Sigmoid colon (tissue), 7 donors: ENCODE measurements around the gene TBXA2R. TPM values are rescaled to one million over a fixed set of nuclear protein-coding genes. Genes with fewer than 3 reads are reported as not detected.
A peak's percentile ranks its signal among the peaks of the same experiment; 100 is the strongest.

Experiments
- DNase-seq: peaks from one replicate; pipeline ENCODE4 v3.0.0-alpha.2; 2019
- H3K27ac ChIP-seq, 4 donors: fragments of 200-600 bp; sonication (generic); one replicate each; pipeline ENCODE4 v1.5.1; 2016 to 2019; ENCODE audit warnings: mild to moderate bottlenecking in 1 of 4
- H3K27me3 ChIP-seq, 3 donors: fragments of 200-600 bp; sonication (generic); one replicate each; pipeline ENCODE4 v1.5.1; 2019; ENCODE audit warnings: mild to moderate bottlenecking in 1 of 3
- H3K36me3 ChIP-seq, 4 donors: fragments of 200-600 bp; sonication (generic); one replicate each; pipeline ENCODE4 v1.5.1; 2016 to 2019
- H3K4me1 ChIP-seq, 4 donors: fragments of 200-600 bp; sonication (generic); one replicate each; pipeline ENCODE4 v1.5.1; 2017 to 2019
- H3K4me3 ChIP-seq, 4 donors: fragments of 200-600 bp; sonication (generic); one replicate each; pipeline ENCODE4 v1.5.1; 2017 to 2019; ENCODE audit warnings: mild to moderate bottlenecking in 2 of 4, moderate library complexity in 1 of 4
- H3K9me3 ChIP-seq, 4 donors: fragments of 200-600 bp in 3 of 4; sonication (generic) in 3 of 4; one replicate each; pipeline versions ENCODE4 v1.5.1 to v1.6.1; 2013 to 2019
- EP300 ChIP-seq, 4 donors: sonication (generic); formaldehyde crosslinking; IDR thresholded peaks; one replicate each; pipeline ENCODE4 v1.6.1; 2017; ENCODE audit warnings: antibody characterized with exemption in 4 of 4
- POLR2A ChIP-seq, 2 donors: fragments of 450-650 bp; IDR thresholded peaks; one replicate each; pipeline ENCODE4 v1.6.1; 2016; ENCODE audit warnings: antibody characterized with exemption in 2 of 2, mild to moderate bottlenecking in 2 of 2, moderate library complexity in 2 of 2
- POLR2AphosphoS5 ChIP-seq, 4 donors: sonication (generic); formaldehyde crosslinking; IDR thresholded peaks; one replicate each; pipeline ENCODE4 v1.6.1; 2017; ENCODE audit warnings: antibody characterized with exemption in 4 of 4
- WGBS, 2 donors: extraction: QIAGEN DNeasy Blood & Tissue Kit; methylation state at CpG; one replicate each; pipeline ENCODE4 v1.1.7; 2013; 5-methylcytosine and 5-hydroxymethylcytosine counted together
- intact Hi-C: fragments of 100-400 bp; cut with DNase I; formaldehyde crosslinking; loops from one replicate; pipeline ENCODE4 v1.15.1; 2023
- polyA plus RNA-seq, 3 donors: library from polyadenylated mRNA; stranded (reverse); fragments of 200-250 nt; gene quantifications; one replicate each; pipeline ENCODE4 v1.2.3, GENCODE V29; 2013
- total RNA-seq, 4 donors: library from RNA; depleted of rRNA; stranded (reverse); fragments of >200 nt; gene quantifications; one replicate each; pipeline ENCODE4 v1.1.0, GENCODE V29; 2016
- TF ChIP-seq, protein P1 (sequence below), 4 experiments: fragments of 450-650 bp in 3 of 4; fragments of 200-600 bp in 1 of 4; IDR thresholded peaks; one replicate each; pipeline ENCODE4 v1.5.1; 2016 to 2019; ENCODE audit warnings: antibody characterized with exemption in 4 of 4, mild to moderate bottlenecking in 3 of 4, moderate library complexity in 2 of 4
- donor health status: healthy with polysubstance abuse.
- donor health status: Bipolar disorder and iron deficiency.
- donor health status: healthy.

Gene TBXA2R
- total and polyA plus RNA-seq, 7 donors: 0.36 to 3.6 (median 0.76) TPM; not detected in 1

DNA sequence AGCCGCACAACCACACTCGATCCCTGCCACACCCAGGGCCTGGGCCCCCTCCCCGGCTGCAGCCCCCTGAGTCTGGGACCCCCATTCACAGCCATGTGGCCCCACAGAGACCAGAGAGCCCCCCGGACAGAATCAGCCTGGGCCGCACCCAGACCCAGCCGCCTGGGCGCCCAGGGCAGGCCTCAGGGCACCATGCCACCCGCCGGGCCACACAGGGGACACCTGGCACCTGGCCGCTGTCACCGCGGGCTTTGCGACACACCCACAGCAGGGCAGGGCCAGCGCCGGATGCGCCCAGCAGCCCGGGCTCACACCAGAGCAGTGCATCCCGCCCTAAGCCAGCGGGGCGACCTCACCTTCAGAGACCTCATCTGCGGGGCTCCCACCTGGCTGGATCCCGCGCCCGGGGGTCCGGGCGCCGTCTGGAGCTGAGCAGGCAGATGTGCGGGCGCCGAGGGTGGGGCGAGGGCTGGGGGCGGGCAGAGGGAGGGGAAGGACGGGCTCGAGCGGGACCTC lies 443 bp downstream of the TBXA2R start:
- Histone ChIP-seq H3K4me3 (peak overlapping the region; percentile 40 to 62 (median 56)), H3K27me3 (no peaks in the 10 kb centered on the region), H3K36me3 (peaks cover 0 to 7% (median 3%) of the 10 kb centered on the region in 4 donors), H3K4me1 (peaks cover 0 to 45% (median 35%) of the 10 kb centered on the region in 4 donors), H3K9me3 (no peaks in the 10 kb centered on the region), H3K27ac (peak overlapping the region; percentile 69 to 86 (median 78))
- intact Hi-C loops: no loop called here
- TF ChIP-seq POLR2AphosphoS5 (IDR thresholded peaks at IDR 0.05) (no peak), POLR2A (IDR thresholded peaks at IDR 0.05) (no peak), EP300 (IDR thresholded peaks at IDR 0.05) (no peak)
- TF ChIP-seq, protein P1, sequence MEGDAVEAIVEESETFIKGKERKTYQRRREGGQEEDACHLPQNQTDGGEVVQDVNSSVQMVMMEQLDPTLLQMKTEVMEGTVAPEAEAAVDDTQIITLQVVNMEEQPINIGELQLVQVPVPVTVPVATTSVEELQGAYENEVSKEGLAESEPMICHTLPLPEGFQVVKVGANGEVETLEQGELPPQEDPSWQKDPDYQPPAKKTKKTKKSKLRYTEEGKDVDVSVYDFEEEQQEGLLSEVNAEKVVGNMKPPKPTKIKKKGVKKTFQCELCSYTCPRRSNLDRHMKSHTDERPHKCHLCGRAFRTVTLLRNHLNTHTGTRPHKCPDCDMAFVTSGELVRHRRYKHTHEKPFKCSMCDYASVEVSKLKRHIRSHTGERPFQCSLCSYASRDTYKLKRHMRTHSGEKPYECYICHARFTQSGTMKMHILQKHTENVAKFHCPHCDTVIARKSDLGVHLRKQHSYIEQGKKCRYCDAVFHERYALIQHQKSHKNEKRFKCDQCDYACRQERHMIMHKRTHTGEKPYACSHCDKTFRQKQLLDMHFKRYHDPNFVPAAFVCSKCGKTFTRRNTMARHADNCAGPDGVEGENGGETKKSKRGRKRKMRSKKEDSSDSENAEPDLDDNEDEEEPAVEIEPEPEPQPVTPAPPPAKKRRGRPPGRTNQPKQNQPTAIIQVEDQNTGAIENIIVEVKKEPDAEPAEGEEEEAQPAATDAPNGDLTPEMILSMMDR (IDR thresholded peaks at IDR 0.05): no peak
- WGBS, 2 donors: 1 to 5% methylated on average over 35 of the region's 35 CpGs
- peak; percentile 75 for DNase-seq

DNA sequence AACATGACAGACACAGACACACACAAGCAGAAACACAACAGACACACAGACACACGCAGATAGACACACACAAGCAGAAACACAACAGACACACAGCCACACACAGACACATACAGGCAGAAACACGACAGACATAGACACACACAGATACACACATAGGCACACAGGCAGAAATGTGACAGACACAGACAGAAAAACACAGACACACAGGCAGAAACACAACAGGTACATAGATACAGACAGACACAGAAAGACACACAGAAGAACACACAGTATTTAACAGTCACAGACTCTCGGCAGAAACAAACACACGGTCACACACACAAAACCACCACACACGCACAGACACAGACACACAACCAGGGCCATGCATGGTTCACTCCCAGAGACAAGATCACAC lies 905 bp downstream of the TBXA2R start:
- TF ChIP-seq EP300 (IDR thresholded peaks at IDR 0.05) (no peak), POLR2A (IDR thresholded peaks at IDR 0.05) (no peak), POLR2AphosphoS5 (IDR thresholded peaks at IDR 0.05) (no peak)
- TF ChIP-seq, protein P1 (IDR thresholded peaks at IDR 0.05): no peak
- DNase-seq: no peak
- peaks cover 0 to 45% (median 35%) of the 10 kb centered on the region in 4 donors for H3K4me1 ChIP-seq
- no peaks in the 10 kb centered on the region for H3K9me3 ChIP-seq
- H3K27me3 ChIP-seq: no peaks in the 10 kb centered on the region
- H3K36me3 ChIP-seq: peaks cover 0 to 2% (median 0%) of the 10 kb centered on the region in 4 donors
- 16 to 46% methylated on average over 5 of the region's 5 CpGs for WGBS, 2 donors
- intact Hi-C loops: no loop called here
- peak overlapping the region; percentile 40 to 62 (median 56) for H3K4me3 ChIP-seq
- peak overlapping the region in 2 of 4 donors; percentile 72 to 83 for H3K27ac ChIP-seq

DNA sequence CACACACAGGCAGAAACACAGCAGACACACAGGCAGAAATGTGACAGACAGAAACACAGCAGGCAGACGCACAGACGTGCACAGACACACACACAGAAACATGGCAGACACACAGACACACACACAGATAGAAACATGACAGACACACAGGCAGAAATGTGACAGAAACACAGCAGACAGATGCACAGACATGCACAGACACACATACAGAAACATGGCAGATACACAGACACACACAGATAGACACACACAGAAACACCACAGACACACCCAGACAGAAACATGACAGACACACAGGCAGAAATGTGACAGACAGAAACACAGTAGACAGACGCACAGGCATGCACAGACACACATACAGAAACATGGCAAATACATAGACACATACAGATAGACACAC lies 1.3 kb downstream of the TBXA2R start:
- Histone ChIP-seq H3K9me3 (no peaks in the 10 kb centered on the region), H3K36me3 (no peaks in the 10 kb centered on the region), H3K27me3 (no peaks in the 10 kb centered on the region), H3K27ac (peak overlapping the region in 2 of 4 donors; percentile 3 to 72), H3K4me1 (peaks cover 0 to 45% (median 35%) of the 10 kb centered on the region in 4 donors), H3K4me3 (no peak overlapping the region)
- DNase-seq: no peak
- intact Hi-C loops: no loop called here
- WGBS, 2 donors: 55 to 78% methylated on average over 3 of the region's 3 CpGs
- TF ChIP-seq POLR2AphosphoS5 (IDR thresholded peaks at IDR 0.05): no peak

DNA sequence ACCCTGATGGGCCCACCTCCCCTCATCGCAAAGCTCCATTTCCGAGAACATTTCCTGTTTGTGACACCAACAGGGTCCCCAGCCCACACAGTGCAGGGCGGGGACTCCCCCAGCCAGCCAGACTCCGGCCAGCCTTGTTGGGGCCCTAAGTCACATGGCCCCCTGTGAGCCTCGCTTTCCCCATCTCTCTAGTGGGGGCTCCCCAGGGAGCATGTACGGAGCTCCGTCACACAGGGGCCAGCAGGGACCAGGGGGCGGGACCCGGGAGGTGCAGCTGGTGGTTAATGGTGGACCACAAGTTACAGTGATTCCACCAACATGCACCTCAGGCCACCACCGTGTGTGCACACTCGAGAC lies 1.7 kb downstream of the TBXA2R start:
- peak; percentile 59 for DNase-seq
- Histone ChIP-seq H3K4me3 (no peak overlapping the region), H3K4me1 (peaks cover 0 to 45% (median 35%) of the 10 kb centered on the region in 4 donors), H3K9me3 (no peaks in the 10 kb centered on the region), H3K36me3 (no peaks in the 10 kb centered on the region), H3K27ac (peak overlapping the region in 2 of 4 donors; percentile 3 to 72), H3K27me3 (no peaks in the 10 kb centered on the region)
- intact Hi-C loops: no loop called here
- TF ChIP-seq EP300 (IDR thresholded peaks at IDR 0.05) (no peak), POLR2A (IDR thresholded peaks at IDR 0.05) (no peak), POLR2AphosphoS5 (IDR thresholded peaks at IDR 0.05) (no peak)
- TF ChIP-seq, protein P1 (IDR thresholded peaks at IDR 0.05): no peak
- 34 to 71% methylated on average over 11 of the region's 11 CpGs for WGBS, 2 donors

DNA sequence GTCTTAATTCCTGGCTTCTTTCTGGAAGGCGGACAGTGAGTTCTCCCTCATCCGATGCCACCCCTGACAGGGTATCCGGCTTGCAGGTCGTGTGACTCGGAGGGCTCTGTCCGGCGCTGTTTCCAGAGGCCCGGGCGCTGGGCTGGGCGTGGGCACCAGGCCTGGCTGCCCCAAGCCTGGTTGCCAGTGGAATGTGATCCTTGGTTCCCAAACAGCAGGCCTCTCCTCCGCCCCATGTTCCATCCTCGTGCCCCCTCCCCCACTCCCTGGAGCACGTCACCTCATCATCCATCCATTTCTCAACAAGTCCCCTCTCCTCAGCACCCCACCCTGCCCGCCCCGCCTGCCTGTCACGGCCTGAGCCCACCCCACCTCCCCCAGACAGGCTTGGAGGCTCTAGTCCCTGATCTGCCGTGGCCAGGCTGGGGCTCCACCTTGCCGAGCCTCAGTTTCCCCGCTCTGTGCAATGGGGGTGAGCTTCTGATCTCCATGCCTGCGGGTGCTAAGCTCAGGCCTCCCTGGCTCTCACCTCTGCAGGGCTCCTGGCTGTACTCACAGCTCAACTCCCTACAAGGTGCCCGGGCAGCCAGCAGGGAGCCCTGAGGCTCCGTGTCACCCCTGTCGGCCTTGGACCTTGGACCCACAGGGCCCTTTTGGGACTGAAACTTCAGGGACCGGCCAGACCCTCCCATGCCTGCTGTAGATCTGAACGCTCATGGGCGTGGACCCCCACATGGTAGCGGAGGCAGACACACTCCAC lies 2.3 kb downstream of the TBXA2R start:
- Histone ChIP-seq H3K27me3 (no peaks in the 10 kb centered on the region), H3K27ac (peak overlapping the region in 2 of 4 donors; percentile 14 to 72), H3K4me1 (peaks cover 0 to 45% (median 34%) of the 10 kb centered on the region in 4 donors), H3K9me3 (no peaks in the 10 kb centered on the region), H3K36me3 (no peaks in the 10 kb centered on the region), H3K4me3 (no peak overlapping the region)
- TF ChIP-seq POLR2AphosphoS5 (IDR thresholded peaks at IDR 0.05): no peak
- no peak for TF ChIP-seq POLR2A (IDR thresholded peaks at IDR 0.05)
- TF ChIP-seq EP300 (IDR thresholded peaks at IDR 0.05): no peak
- TF ChIP-seq, protein P1 (IDR thresholded peaks at IDR 0.05): no peak
- WGBS, 2 donors: 67 to 70% methylated on average over 27 of the region's 27 CpGs
- no peak for DNase-seq
- intact Hi-C loops: no loop called here
